Peyer's patch (tissue), 4 donors: ENCODE data around the gene SLAMF1. TPM values are rescaled to one million over a fixed set of nuclear protein-coding genes. Genes with fewer than 3 reads are reported as not detected.
A peak's percentile ranks its signal among the peaks of the same experiment; 100 is the strongest.

Experiments used
- DNase-seq, 3 donors: peaks; one replicate each; pipeline ENCODE4 v3.0.0-alpha.2; 2017 to 2019
- H3K27ac ChIP-seq, 4 donors: fragments of 200-600 bp; sonication (generic); one replicate each; pipeline ENCODE4 v1.5.1; 2016 to 2019
- H3K27me3 ChIP-seq, 2 donors: fragments of 200-600 bp; sonication (generic); one replicate each; pipeline ENCODE4 v1.5.1; 2019
- H3K36me3 ChIP-seq, 3 donors: fragments of 200-600 bp; sonication (generic); one replicate each; pipeline ENCODE4 v1.5.1; 2016 to 2019
- H3K4me1 ChIP-seq, 4 donors: fragments of 200-600 bp; sonication (generic); one replicate each; pipeline ENCODE4 v1.5.1; 2016 to 2019
- H3K4me3 ChIP-seq, 4 donors: fragments of 200-600 bp; sonication (generic); 1 replicate in 3 of 4; 2 replicates in 1 of 4; pipeline ENCODE4 v1.5.1; 2016 to 2019; ENCODE audit warnings: mild to moderate bottlenecking in 1 of 4
- H3K9me3 ChIP-seq, 4 donors: fragments of 200-600 bp; sonication (generic); one replicate each; pipeline ENCODE4 v1.5.1; 2016 to 2019; ENCODE audit warnings: mild to moderate bottlenecking in 1 of 4
- CTCF ChIP-seq, 6 experiments: fragments of 450-650 bp in 4 of 6; fragments of 200-600 bp in 2 of 6; sonication (generic) in 1 of 6; IDR thresholded peaks; one replicate each; pipeline ENCODE4 v1.5.1; 2017 to 2019; ENCODE audit warnings: antibody characterized with exemption in 6 of 6, mild to moderate bottlenecking in 3 of 6, moderate library complexity in 1 of 6
- POLR2A ChIP-seq, 2 donors: fragments of 450-650 bp; IDR thresholded peaks; one replicate each; pipeline ENCODE4 v1.5.1; 2017; ENCODE audit warnings: antibody characterized with exemption in 2 of 2, mild to moderate bottlenecking in 2 of 2, moderate library complexity in 2 of 2
- total RNA-seq, 4 donors: library from RNA; depleted of rRNA; stranded (reverse); fragments of >200 nt; gene quantifications; one replicate each; pipeline ENCODE4 v1.1.0, GENCODE V29; 2016

Gene SLAMF1
- total RNA-seq, 4 donors from 2014 or later, result 2.5 to 9.1 (median 6.0) TPM; not detected in 1

- TF ChIP-seq CTCF (IDR thresholded peaks at IDR 0.05), result no peak
- TF ChIP-seq POLR2A (IDR thresholded peaks at IDR 0.05), result no peak
- Histone ChIP-seq H3K27ac (no peak overlapping the region), H3K9me3 (no peaks in the 10 kb centered on the region), H3K27me3 (no peaks in the 10 kb centered on the region), H3K4me1 (peaks cover 0 to 20% (median 10%) of the 10 kb centered on the region in 4 donors), H3K4me3 (no peak overlapping the region), H3K36me3 (no peaks in the 10 kb centered on the region)
- DNase-seq, result no peak
Measured at GRCh38 chr1:160669276-160669675, 22.4 kb upstream of the SLAMF1 start.

GRCh38 chr1:160667896-160668295, 21.1 kb upstream of the SLAMF1 start:
- Histone ChIP-seq H3K36me3 (no peaks in the 10 kb centered on the region), H3K9me3 (no peaks in the 10 kb centered on the region), H3K4me1 (peaks cover 0 to 10% (median 6%) of the 10 kb centered on the region in 4 donors), H3K27ac (no peak overlapping the region), H3K4me3 (no peak overlapping the region), H3K27me3 (no peaks in the 10 kb centered on the region)
- TF ChIP-seq CTCF (IDR thresholded peaks at IDR 0.05) (no peak), POLR2A (IDR thresholded peaks at IDR 0.05) (no peak)
- DNase-seq, result no peak

DNA sequence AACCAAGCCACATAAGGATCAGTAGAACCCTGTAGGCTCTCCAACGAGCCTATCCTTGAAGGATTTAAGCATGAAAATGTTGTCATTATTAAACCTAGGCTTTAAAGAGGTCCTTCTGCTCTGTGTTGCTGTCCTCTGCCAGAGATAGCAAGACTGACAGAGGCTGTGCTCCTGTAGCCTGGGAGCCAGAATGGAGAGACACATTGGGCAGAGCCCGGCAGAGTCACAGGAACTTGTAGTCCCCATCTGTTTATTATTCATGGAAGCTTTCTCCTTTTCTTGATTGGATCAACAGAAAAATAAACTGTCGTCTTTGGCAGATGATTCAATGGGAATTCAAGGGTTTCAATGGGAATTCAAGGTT, 19.2 kb upstream of the SLAMF1 start:
- no peak for TF ChIP-seq POLR2A (IDR thresholded peaks at IDR 0.05)
- TF ChIP-seq CTCF (IDR thresholded peaks at IDR 0.05), result no peak

DNA sequence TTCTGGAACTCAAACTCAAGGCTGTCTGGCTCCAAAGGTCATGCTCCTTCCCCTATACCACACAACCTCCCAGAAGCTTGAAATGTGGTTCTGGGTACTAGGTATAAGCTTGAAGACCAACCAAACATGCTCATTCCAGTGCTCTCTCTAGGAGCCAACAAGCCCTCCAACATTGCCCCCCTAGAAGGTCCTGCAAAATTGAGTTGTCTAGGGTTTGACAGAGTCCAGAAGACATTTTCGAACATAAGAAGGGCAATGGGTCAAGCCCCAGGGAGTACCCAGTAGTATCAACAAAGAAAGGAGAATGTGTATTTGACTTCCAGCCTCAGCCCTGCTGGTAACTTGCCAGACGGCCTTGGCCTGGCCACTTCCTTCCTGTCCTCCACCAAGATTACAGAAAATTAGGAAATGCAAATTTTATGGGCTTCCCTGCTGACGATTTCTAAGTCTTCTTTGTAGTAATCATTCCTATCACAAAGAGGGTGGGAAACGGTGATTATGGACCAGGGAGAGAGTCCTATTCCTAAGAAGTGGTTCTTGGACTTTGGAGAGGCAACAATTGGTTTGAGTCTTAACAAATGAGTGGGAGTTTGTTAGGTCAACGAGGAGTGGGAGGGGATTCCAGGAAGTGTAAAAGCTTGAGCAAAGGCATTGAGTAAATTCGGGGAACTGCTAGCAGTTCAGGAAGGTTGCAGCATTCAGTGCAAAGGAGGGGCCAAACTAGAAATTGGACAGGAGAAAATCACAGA, 18.7 kb upstream of the SLAMF1 start:
- TF ChIP-seq POLR2A (IDR thresholded peaks at IDR 0.05), result no peak
- TF ChIP-seq CTCF (IDR thresholded peaks at IDR 0.05), result no peak
- Histone ChIP-seq H3K9me3 (no peaks in the 10 kb centered on the region), H3K27ac (peak overlapping the region in 3 of 4 donors; percentile 24 to 51 (median 45)), H3K4me1 (peaks cover 0 to 10% (median 6%) of the 10 kb centered on the region in 4 donors), H3K36me3 (no peaks in the 10 kb centered on the region), H3K27me3 (no peaks in the 10 kb centered on the region), H3K4me3 (no peak overlapping the region)
- peak in 2 of 3 donors; percentile 37 to 67 for DNase-seq

More for the DNA sequence above, 19.2 kb upstream of the SLAMF1 start:
- no peak for DNase-seq
- Histone ChIP-seq H3K27me3 (no peaks in the 10 kb centered on the region), H3K9me3 (no peaks in the 10 kb centered on the region), H3K36me3 (no peaks in the 10 kb centered on the region), H3K4me3 (no peak overlapping the region), H3K27ac (peak overlapping the region in 3 of 4 donors; percentile 24 to 51 (median 45)), H3K4me1 (peaks cover 0 to 10% (median 6%) of the 10 kb centered on the region in 4 donors)

DNA sequence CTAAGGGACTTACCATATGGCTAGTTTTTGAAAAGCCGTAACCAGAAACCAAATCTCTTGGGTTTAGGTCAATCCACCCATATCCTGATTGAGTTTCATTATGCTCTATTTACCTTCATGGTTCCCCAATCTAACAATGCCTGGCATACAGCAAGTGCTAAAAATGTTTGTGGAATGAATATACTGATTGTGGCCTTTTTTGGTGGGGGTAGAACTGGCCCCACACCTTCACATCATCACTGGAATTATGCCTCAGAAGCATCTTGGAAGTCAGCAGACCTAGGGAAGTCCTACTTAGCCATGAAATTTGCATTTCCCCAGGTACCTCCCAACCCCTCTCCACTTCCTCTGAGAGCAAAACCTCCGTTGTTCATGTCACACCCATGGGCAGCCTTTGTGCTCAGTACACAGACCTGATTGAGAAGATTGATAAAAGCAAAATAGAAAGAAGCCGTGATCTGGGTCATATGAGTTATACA, 17.8 kb upstream of the SLAMF1 start:
- H3K4me1 ChIP-seq, result peaks cover 0 to 10% (median 6%) of the 10 kb centered on the region in 4 donors
- H3K4me3 ChIP-seq, result no peak overlapping the region
- peak overlapping the region in 3 of 4 donors; percentile 4 to 38 (median 24) for H3K27ac ChIP-seq
- DNase-seq, result peak in 2 of 3 donors; percentile 57 to 66
- no peaks in the 10 kb centered on the region for H3K36me3 ChIP-seq
- H3K9me3 ChIP-seq, result no peaks in the 10 kb centered on the region
- H3K27me3 ChIP-seq, result no peaks in the 10 kb centered on the region
- TF ChIP-seq CTCF (IDR thresholded peaks at IDR 0.05) (no peak), POLR2A (IDR thresholded peaks at IDR 0.05) (no peak)
